WERI-Rb-1 (cell line): ENCODE measurements around the gene MAL.
A peak's percentile ranks its signal among the peaks of the same experiment; 100 is the strongest.

Source experiments
- DNase-seq: peaks from one replicate; pipeline ENCODE4 v3.0.0-alpha.2; 2020
- H3K27ac ChIP-seq: fragments of 250-450 bp; sonication (Bioruptor Pico); 2 replicates; pipeline ENCODE4 v1.5.1; 2020; ENCODE audit warnings: mild to moderate bottlenecking, moderate library complexity
- H3K27me3 ChIP-seq: fragments of 250-450 bp; sonication (Bioruptor Pico); 2 replicates; pipeline ENCODE4 v1.5.1; 2021; ENCODE audit warnings: mild to moderate bottlenecking, low read depth, moderate library complexity; ENCODE audit not compliant: insufficient read depth, severe bottlenecking
- H3K36me3 ChIP-seq: fragments of 250-450 bp; sonication (Bioruptor Pico); 2 replicates; pipeline ENCODE4 v1.5.1; 2020; ENCODE audit warnings: mild to moderate bottlenecking, moderate library complexity
- H3K4me3 ChIP-seq: 2 replicates; pipeline ENCODE4 v1.5.1; 2011; ENCODE audit warnings: low read depth, mild to moderate bottlenecking, control low read depth, low read length
- H3K9me3 ChIP-seq: fragments of 250-450 bp; sonication (Bioruptor Pico); 2 replicates; pipeline ENCODE4 v1.5.1; 2021; ENCODE audit warnings: mild to moderate bottlenecking, moderate library complexity; ENCODE audit not compliant: severe bottlenecking
- CTCF ChIP-seq: IDR thresholded peaks from 2 replicates; pipeline ENCODE4 v1.5.1; 2011; ENCODE audit warnings: low read depth, mild to moderate bottlenecking, control low read depth, inconsistent platforms, low read length

The MAL gene

GRCh38 chr2:95022309-95023221, 2.9 kb upstream of the MAL start:
- H3K27ac ChIP-seq = no peak overlapping the region
- H3K9me3 ChIP-seq = no peaks in the 10 kb centered on the region
- no peaks in the 10 kb centered on the region for H3K36me3 ChIP-seq
- TF ChIP-seq CTCF = peak; percentile 96
- no peak overlapping the region; the same call in 1 of the 2 replicates for H3K4me3 ChIP-seq
- peak; percentile 87 for DNase-seq
- H3K27me3 ChIP-seq = no peaks in the 10 kb centered on the region

- no peaks in the 10 kb centered on the region for H3K27me3 ChIP-seq
- no peak overlapping the region for H3K4me3 ChIP-seq
- no peaks in the 10 kb centered on the region for H3K9me3 ChIP-seq
- peak; percentile 55; the same call in 1 of the 2 replicates for TF ChIP-seq CTCF
- peak; percentile 45 for DNase-seq
- H3K27ac ChIP-seq = no peak overlapping the region
- no peaks in the 10 kb centered on the region for H3K36me3 ChIP-seq
Measured at GRCh38 chr2:95023222-95023597, 2.3 kb upstream of the MAL start.

GRCh38 chr2:95024371-95024770, 1.1 kb upstream of the MAL start:
- no peaks in the 10 kb centered on the region for H3K27me3 ChIP-seq

GRCh38 chr2:95024960-95025405, 525 bp upstream of the MAL start:
- Histone ChIP-seq H3K27me3 (no peaks in the 10 kb centered on the region), H3K27ac (no peak overlapping the region), H3K4me3 (no peak overlapping the region), H3K36me3 (no peaks in the 10 kb centered on the region), H3K9me3 (no peaks in the 10 kb centered on the region)
- no peak for DNase-seq
- no peak for TF ChIP-seq CTCF

More at GRCh38 chr2:95024371-95024770, 1.1 kb upstream of the MAL start:
- no peak for TF ChIP-seq CTCF
- DNase-seq = no peak
- Histone ChIP-seq H3K27ac (no peak overlapping the region), H3K4me3 (no peak overlapping the region), H3K36me3 (no peaks in the 10 kb centered on the region), H3K9me3 (no peaks in the 10 kb centered on the region)

GRCh38 chr2:95026471-95027368, 1.2 kb downstream of the MAL start:
- no peaks in the 10 kb centered on the region for H3K27me3 ChIP-seq

More at GRCh38 chr2:95026471-95027368, 1.2 kb downstream of the MAL start:
- H3K27ac ChIP-seq = no peak overlapping the region
- H3K4me3 ChIP-seq = peak overlapping the region; percentile 49
- no peaks in the 10 kb centered on the region for H3K9me3 ChIP-seq
- H3K36me3 ChIP-seq = no peaks in the 10 kb centered on the region
- no peak for TF ChIP-seq CTCF
- DNase-seq = no peak
